HEK293 (cell line): Measurements from ENCODE around the gene TGFBI.

Source experiments
- BCL11A ChIP-seq: fragments of 450-650 bp; formaldehyde crosslinking; IDR thresholded peaks from 2 replicates; pipeline ENCODE4 v1.5.1; 2016; ENCODE audit warnings: low read depth, missing biosample characterization, missing genetic modification characterization
- WT1 ChIP-seq: fragments of 450-650 bp; formaldehyde crosslinking; IDR thresholded peaks from 2 replicates; pipeline ENCODE4 v1.5.1; 2016; ENCODE audit warnings: missing biosample characterization, missing genetic modification characterization
- ZFP69B ChIP-seq: fragments of 450-650 bp; formaldehyde crosslinking; IDR thresholded peaks from 2 replicates; pipeline ENCODE4 v1.5.1; 2016; ENCODE audit warnings: missing biosample characterization, missing genetic modification characterization
- ZIC2 ChIP-seq: fragments of 450-650 bp; formaldehyde crosslinking; IDR thresholded peaks from 2 replicates; pipeline ENCODE4 v1.5.1; 2016; ENCODE audit warnings: missing biosample characterization, missing genetic modification characterization
- ZNF140 ChIP-seq: fragments of 450-650 bp; formaldehyde crosslinking; IDR thresholded peaks from 2 replicates; pipeline ENCODE4 v1.5.1; 2016; ENCODE audit warnings: missing biosample characterization, missing genetic modification characterization
- ZNF184 ChIP-seq: fragments of 450-650 bp; IDR thresholded peaks from 2 replicates; pipeline ENCODE4 v1.5.1; 2018; ENCODE audit warnings: missing biosample characterization, mild to moderate bottlenecking, missing genetic modification characterization
- ZNF24 ChIP-seq: fragments of 450-650 bp; formaldehyde crosslinking; IDR thresholded peaks from 2 replicates; pipeline ENCODE4 v1.5.1; 2016; ENCODE audit warnings: missing biosample characterization, missing genetic modification characterization
- ZNF324 ChIP-seq: fragments of 450-650 bp; formaldehyde crosslinking; IDR thresholded peaks from 2 replicates; pipeline ENCODE4 v1.5.1; 2016; ENCODE audit warnings: missing biosample characterization, missing genetic modification characterization
- ZNF366 ChIP-seq: fragments of 450-650 bp; formaldehyde crosslinking; conservative IDR thresholded peaks from 2 replicates; pipeline ENCODE4 v1.5.1; 2016; ENCODE audit warnings: missing biosample characterization, missing genetic modification characterization
- ZNF48 ChIP-seq: fragments of 450-650 bp; formaldehyde crosslinking; IDR thresholded peaks from 2 replicates; pipeline ENCODE4 v1.5.1; 2016; ENCODE audit warnings: missing biosample characterization, missing genetic modification characterization
- ZXDB ChIP-seq: fragments of 450-650 bp; formaldehyde crosslinking; IDR thresholded peaks from 2 replicates; pipeline ENCODE4 v1.5.1; 2016; ENCODE audit warnings: missing biosample characterization, missing genetic modification characterization
- TF ChIP-seq, protein P1 (sequence below): fragments of 450-650 bp; formaldehyde crosslinking; optimal IDR thresholded peaks from 2 replicates; pipeline ENCODE3; 2016; ENCODE audit warnings: missing biosample characterization, mild to moderate bottlenecking, missing genetic modification characterization
- TF ChIP-seq, protein P2 (sequence below): fragments of 450-650 bp; formaldehyde crosslinking; IDR thresholded peaks from 2 replicates; pipeline ENCODE4 v1.5.1; 2017; ENCODE audit warnings: missing biosample characterization, missing genetic modification characterization
- TF ChIP-seq, protein P3 (sequence below): fragments of 450-650 bp; formaldehyde crosslinking; IDR thresholded peaks from 2 replicates; pipeline ENCODE4 v1.5.1; 2016; ENCODE audit warnings: missing biosample characterization, missing genetic modification characterization
- TF ChIP-seq, protein P4 (sequence below): fragments of 450-650 bp; formaldehyde crosslinking; IDR thresholded peaks from 2 replicates; pipeline ENCODE4 v1.5.1; 2016; ENCODE audit warnings: missing biosample characterization, missing genetic modification characterization
- TF ChIP-seq, protein P5 (sequence below): fragments of 450-650 bp; formaldehyde crosslinking; IDR thresholded peaks from 2 replicates; pipeline ENCODE4 v1.5.1; 2016; ENCODE audit warnings: missing biosample characterization, missing genetic modification characterization
- TF ChIP-seq, protein P6 (sequence below): fragments of 450-650 bp; formaldehyde crosslinking; IDR thresholded peaks from 2 replicates; pipeline ENCODE4 v1.5.1; 2016; ENCODE audit warnings: missing biosample characterization, missing genetic modification characterization

Gene TGFBI

DNA sequence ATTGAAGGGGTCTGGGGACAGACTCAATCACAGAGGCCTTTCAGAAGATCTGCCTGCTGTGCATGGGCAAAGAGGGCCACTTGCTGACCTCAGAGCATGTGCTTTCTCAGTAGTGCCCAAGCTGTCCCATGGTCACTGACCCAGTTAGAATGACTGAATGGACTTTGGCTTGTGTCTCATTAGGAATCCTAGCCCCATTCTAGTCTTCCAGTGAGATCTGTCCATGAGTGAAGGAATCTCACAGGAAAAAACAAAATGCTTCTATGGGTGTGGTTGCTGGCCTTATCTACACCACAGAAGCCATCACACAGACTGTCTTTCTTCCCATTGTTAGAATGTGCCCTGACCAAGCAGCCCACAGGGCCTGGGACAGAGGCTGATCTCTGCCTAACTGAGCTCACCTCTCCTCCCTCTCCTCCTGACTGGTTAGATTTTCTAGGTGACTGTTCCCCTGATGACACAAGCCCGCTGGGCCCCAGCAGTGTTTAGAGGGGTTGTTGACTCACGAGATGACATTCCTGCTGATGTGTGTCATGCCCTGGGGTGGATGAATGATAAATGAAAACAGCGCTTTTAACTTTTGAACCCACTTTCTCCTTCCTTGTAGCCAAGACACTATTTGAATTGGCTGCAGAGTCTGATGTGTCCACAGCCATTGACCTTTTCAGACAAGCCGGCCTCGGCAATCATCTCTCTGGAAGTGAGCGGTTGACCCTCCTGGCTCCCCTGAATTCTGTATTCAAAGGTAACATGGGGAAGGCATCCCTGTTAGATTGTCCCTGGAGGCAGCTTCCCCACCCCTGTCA is 24.8 kb downstream of the TGFBI start (continued):
- TF ChIP-seq WT1 (tag by site-specific recombination) (no peak), ZNF184 (tag by site-specific recombination) (peak; percentile 81; the same call in 1 of the 2 replicates), ZNF48 (tag by site-specific recombination) (no peak), ZNF366 (tag by site-specific recombination) (peak; percentile 76), ZFP69B (tag by site-specific recombination) (peak; percentile 98), ZIC2 (tag by site-specific recombination) (peak; percentile 94), BCL11A (tag by site-specific recombination) (peak; percentile 52; the same call in 1 of the 2 replicates), ZXDB (tag by site-specific recombination) (0 out of 2 replicates have a peak, but pooled peaks have one; percentile 44), ZNF140 (tag by site-specific recombination) (no peak), ZNF324 (tag by site-specific recombination) (0 out of 2 replicates have a peak, but pooled peaks have one; percentile 43), ZNF24 (tag by site-specific recombination) (peak; percentile 53; the same call in 1 of the 2 replicates)
- TF ChIP-seq, protein P1, sequence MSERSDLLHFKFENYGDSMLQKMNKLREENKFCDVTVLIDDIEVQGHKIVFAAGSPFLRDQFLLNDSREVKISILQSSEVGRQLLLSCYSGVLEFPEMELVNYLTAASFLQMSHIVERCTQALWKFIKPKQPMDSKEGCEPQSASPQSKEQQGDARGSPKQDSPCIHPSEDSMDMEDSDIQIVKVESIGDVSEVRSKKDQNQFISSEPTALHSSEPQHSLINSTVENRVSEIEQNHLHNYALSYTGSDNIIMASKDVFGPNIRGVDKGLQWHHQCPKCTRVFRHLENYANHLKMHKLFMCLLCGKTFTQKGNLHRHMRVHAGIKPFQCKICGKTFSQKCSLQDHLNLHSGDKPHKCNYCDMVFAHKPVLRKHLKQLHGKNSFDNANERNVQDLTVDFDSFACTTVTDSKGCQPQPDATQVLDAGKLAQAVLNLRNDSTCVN (tag by site-specific recombination), result no peak
- TF ChIP-seq, protein P2, sequence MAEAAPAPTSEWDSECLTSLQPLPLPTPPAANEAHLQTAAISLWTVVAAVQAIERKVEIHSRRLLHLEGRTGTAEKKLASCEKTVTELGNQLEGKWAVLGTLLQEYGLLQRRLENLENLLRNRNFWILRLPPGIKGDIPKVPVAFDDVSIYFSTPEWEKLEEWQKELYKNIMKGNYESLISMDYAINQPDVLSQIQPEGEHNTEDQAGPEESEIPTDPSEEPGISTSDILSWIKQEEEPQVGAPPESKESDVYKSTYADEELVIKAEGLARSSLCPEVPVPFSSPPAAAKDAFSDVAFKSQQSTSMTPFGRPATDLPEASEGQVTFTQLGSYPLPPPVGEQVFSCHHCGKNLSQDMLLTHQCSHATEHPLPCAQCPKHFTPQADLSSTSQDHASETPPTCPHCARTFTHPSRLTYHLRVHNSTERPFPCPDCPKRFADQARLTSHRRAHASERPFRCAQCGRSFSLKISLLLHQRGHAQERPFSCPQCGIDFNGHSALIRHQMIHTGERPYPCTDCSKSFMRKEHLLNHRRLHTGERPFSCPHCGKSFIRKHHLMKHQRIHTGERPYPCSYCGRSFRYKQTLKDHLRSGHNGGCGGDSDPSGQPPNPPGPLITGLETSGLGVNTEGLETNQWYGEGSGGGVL (tag by site-specific recombination), result peak; percentile 53; the same call in 1 of the 2 replicates
- TF ChIP-seq, protein P3, sequence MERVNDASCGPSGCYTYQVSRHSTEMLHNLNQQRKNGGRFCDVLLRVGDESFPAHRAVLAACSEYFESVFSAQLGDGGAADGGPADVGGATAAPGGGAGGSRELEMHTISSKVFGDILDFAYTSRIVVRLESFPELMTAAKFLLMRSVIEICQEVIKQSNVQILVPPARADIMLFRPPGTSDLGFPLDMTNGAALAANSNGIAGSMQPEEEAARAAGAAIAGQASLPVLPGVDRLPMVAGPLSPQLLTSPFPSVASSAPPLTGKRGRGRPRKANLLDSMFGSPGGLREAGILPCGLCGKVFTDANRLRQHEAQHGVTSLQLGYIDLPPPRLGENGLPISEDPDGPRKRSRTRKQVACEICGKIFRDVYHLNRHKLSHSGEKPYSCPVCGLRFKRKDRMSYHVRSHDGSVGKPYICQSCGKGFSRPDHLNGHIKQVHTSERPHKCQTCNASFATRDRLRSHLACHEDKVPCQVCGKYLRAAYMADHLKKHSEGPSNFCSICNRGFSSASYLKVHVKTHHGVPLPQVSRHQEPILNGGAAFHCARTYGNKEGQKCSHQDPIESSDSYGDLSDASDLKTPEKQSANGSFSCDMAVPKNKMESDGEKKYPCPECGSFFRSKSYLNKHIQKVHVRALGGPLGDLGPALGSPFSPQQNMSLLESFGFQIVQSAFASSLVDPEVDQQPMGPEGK (tag by site-specific recombination), result peak; percentile 54; the same call in 1 of the 2 replicates
- TF ChIP-seq, protein P4, sequence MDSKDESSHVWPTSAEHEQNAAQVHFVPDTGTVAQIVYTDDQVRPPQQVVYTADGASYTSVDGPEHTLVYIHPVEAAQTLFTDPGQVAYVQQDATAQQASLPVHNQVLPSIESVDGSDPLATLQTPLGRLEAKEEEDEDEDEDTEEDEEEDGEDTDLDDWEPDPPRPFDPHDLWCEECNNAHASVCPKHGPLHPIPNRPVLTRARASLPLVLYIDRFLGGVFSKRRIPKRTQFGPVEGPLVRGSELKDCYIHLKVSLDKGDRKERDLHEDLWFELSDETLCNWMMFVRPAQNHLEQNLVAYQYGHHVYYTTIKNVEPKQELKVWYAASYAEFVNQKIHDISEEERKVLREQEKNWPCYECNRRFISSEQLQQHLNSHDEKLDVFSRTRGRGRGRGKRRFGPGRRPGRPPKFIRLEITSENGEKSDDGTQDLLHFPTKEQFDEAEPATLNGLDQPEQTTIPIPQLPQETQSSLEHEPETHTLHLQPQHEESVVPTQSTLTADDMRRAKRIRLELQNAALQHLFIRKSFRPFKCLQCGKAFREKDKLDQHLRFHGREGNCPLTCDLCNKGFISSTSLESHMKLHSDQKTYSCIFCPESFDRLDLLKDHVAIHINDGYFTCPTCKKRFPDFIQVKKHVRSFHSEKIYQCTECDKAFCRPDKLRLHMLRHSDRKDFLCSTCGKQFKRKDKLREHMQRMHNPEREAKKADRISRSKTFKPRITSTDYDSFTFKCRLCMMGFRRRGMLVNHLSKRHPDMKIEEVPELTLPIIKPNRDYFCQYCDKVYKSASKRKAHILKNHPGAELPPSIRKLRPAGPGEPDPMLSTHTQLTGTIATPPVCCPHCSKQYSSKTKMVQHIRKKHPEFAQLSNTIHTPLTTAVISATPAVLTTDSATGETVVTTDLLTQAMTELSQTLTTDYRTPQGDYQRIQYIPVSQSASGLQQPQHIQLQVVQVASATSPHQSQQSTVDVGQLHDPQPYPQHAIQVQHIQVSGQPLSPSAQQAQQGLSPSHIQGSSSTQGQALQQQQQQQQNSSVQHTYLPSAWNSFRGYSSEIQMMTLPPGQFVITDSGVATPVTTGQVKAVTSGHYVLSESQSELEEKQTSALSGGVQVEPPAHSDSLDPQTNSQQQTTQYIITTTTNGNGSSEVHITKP (tag by site-specific recombination), result peak; percentile 38; the same call in 1 of the 2 replicates
- TF ChIP-seq, protein P5, sequence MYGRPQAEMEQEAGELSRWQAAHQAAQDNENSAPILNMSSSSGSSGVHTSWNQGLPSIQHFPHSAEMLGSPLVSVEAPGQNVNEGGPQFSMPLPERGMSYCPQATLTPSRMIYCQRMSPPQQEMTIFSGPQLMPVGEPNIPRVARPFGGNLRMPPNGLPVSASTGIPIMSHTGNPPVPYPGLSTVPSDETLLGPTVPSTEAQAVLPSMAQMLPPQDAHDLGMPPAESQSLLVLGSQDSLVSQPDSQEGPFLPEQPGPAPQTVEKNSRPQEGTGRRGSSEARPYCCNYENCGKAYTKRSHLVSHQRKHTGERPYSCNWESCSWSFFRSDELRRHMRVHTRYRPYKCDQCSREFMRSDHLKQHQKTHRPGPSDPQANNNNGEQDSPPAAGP (tag by site-specific recombination), result peak; percentile 64; the same call in 1 of the 2 replicates
- TF ChIP-seq, protein P6, sequence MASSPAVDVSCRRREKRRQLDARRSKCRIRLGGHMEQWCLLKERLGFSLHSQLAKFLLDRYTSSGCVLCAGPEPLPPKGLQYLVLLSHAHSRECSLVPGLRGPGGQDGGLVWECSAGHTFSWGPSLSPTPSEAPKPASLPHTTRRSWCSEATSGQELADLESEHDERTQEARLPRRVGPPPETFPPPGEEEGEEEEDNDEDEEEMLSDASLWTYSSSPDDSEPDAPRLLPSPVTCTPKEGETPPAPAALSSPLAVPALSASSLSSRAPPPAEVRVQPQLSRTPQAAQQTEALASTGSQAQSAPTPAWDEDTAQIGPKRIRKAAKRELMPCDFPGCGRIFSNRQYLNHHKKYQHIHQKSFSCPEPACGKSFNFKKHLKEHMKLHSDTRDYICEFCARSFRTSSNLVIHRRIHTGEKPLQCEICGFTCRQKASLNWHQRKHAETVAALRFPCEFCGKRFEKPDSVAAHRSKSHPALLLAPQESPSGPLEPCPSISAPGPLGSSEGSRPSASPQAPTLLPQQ (tag by site-specific recombination), result peak; percentile 99
